Measurements from ENCODE around the gene PXN.

GRCh38 chr12:120218680-120219606 lies 46.6 kb downstream of the PXN start:
- TF ChIP-seq REST (IDR thresholded peaks at IDR 0.05) (no peak), CTCF (IDR thresholded peaks at IDR 0.05) (no peak), CEBPB (IDR thresholded peaks at IDR 0.05) (no peak), FOXS1 (CRISPR knock-in tag; IDR thresholded peaks at IDR 0.05) (no peak), RAD21 (conservative IDR thresholded peaks at IDR 0.05 in 1 of 2, IDR thresholded peaks at IDR 0.05 in 1 of 2) (no peak), POLR2A (IDR thresholded peaks at IDR 0.05; ENCODE audit: low read length) (no peak)

Data from A549 (cell line).